ENCODE data around the gene ZFYVE1.

GRCh38 chr14:72945356-72946027, 81.4 kb downstream of the ZFYVE1 start:
- TF ChIP-seq CTCF (IDR thresholded peaks at IDR 0.05; ENCODE audit: low read length), result no peak
- no peak for TF ChIP-seq EZH2 (optimal IDR thresholded peaks at IDR 0.05; ENCODE audit: low read depth, low read length)
- no peak for TF ChIP-seq EZH2phosphoT487 (IDR thresholded peaks at IDR 0.05; ENCODE audit: low read length)
